Cardiac fibroblast (primary cell): ENCODE data around the gene MXD4.

Experiments used
- DNase-seq, 2 donors: peaks; one replicate each; pipeline versions ENCODE4 v3.0.0 to v3.0.0-alpha.2; 2010; ENCODE audit warnings: low read depth in 2 of 2
- H3K4me3 ChIP-seq, 2 donors: replicated peaks in 1 of 2; 1 replicate in 1 of 2; 2 replicates in 1 of 2; pipeline ENCODE4 v1.5.1; 2011; ENCODE audit warnings: low read depth in 2 of 2, low read length in 2 of 2, mild to moderate bottlenecking in 2 of 2, moderate library complexity in 1 of 2
- TF ChIP-seq, protein P1 (sequence below): IDR thresholded peaks from one replicate; pipeline ENCODE4 v1.5.1; 2011; ENCODE audit warnings: low read depth, mild to moderate bottlenecking, low read length, inconsistent platforms

The MXD4 gene

DNA sequence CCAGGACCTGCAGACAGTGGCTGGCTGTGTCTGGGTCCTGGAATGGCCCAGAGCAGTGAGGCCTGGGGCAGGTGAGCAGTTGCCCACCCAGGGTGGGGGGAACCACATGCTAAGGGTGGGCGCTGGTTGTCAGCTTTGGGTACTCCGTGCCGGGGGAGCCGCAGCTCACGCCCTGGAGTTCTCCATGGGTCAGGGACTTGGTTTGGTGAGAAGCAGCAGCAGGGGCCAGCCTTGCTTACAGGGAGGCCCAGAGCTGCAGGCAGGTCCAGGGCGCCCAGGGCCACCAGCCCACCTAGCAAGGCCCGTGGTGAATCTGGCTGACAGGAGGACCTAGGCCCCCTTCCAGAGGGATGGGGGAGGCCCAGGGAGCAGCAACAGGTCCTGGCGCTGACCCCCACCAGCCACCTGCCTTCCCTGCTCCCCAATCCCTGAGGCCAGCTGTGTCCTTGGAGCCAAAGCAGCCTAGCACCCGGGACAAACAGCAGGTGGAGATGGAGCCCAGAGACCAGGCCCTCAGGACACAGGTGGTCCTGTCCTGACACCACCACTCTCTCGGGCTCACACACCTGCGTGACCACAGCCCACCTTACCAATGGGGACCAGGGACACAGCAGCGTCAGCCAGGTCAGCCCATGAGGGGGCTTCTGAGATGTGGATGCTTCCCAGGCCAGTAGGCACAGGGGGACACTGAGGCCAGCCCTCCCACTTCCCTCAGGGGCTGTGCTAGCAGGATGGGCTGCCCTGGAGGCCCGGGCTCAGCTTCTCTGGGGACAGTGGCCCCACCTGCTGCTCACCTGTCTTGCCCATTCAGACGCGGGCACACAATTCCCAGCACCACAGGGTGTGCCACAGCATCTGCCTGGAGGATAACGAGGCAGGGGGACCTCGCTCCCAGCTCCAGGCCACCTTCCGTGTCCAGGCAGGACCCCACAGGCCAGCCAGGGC, 3.5 kb downstream of the MXD4 start:
- TF ChIP-seq, protein P1, sequence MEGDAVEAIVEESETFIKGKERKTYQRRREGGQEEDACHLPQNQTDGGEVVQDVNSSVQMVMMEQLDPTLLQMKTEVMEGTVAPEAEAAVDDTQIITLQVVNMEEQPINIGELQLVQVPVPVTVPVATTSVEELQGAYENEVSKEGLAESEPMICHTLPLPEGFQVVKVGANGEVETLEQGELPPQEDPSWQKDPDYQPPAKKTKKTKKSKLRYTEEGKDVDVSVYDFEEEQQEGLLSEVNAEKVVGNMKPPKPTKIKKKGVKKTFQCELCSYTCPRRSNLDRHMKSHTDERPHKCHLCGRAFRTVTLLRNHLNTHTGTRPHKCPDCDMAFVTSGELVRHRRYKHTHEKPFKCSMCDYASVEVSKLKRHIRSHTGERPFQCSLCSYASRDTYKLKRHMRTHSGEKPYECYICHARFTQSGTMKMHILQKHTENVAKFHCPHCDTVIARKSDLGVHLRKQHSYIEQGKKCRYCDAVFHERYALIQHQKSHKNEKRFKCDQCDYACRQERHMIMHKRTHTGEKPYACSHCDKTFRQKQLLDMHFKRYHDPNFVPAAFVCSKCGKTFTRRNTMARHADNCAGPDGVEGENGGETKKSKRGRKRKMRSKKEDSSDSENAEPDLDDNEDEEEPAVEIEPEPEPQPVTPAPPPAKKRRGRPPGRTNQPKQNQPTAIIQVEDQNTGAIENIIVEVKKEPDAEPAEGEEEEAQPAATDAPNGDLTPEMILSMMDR, result no peak
- DNase-seq, result no peak

DNA sequence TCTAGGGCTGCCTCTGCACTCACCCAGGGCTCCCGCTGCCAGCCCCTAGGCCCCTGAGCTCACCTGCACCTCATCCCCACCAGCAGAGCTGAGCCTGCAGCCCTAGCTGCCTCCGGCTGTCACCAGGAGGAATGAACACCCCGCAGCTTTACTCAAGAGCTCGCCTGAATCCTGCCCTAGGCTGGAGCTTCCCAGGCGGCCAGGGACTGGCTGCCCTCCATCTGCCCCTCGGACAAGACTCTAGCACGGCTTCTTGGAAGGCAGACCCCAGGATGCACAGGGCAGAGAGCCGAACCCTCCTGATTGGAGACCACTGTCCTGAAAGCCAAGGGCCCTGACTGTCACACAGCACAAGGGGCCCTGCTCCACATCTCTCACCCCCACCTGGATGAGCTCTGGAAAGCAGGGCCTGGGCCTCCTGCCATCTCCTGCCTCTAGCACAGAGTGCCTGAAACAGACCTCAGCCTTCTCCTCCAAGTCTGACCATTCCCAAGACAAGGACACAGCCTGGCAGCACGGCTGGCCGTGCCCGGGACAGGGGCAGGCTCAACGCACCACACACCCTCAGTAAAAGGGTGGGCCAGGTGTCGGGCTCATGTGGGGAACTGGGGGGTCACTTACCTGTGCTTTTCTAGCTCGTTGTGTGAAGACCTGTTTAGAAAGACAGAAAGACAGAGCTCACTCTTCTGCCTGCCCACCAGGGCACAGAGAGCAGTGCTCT, 4.4 kb downstream of the MXD4 start:
- TF ChIP-seq, protein P1, result no peak
- no peak for DNase-seq

More for the DNA sequence above, 3.5 kb downstream of the MXD4 start:
- H3K4me3 ChIP-seq, result peak overlapping the region in 1 of 2 donors; percentile 94

DNA sequence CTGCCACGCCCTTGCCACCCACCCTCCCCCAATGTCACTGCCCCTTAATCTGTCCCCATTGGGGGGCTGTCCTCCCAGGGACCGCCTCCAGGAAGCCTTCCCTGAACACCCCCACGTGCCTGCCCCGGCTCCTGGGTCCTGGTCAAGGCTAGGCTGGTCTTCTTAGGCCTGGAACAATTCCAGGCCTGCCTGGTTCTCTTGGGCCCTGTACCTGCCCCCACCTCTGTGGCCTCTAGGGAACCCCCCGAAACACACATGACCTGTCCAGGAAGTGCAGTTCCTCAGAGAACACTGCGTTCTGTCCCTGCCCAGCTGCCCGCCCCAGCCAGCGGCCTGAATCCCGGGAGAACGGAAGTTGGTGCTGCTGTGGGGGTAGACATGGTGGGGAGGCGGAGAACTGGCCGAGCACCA, 5.1 kb downstream of the MXD4 start:
- peak overlapping the region in 1 of 2 donors; percentile 8 for H3K4me3 ChIP-seq
- DNase-seq, result peak; percentile 42 to 66
- TF ChIP-seq, protein P1, result no peak

More for the DNA sequence above, 4.4 kb downstream of the MXD4 start:
- peak overlapping the region in 1 of 2 donors; percentile 8 for H3K4me3 ChIP-seq

DNA sequence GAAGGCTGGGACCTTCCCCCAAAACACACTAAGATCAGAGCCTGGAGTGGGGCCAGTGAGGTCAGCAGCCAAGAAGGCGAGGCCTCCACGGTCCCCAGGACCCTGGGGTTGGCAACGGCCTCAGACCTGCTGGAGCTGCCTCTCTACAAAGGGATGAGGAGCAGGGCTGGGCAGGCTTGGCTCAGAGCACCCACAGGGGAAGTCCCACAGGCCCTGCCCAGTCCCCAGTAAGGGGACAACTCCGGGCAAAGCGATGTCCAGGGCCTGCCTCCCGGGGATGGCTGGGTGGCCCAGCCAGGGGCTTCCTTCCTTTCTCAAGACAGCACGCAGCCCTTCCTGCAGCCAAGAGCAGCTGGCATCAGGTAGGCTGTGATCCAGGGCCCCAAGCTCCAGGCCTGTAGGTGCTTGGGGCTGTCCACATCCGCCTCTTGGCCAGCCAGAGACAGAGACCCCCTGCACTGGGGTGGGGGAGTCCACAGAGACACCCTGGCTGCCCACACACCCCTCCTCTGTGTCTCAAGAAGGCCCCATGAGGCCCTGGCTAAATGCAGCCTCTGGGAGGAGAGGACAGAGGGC, 5.7 kb downstream of the MXD4 start:
- TF ChIP-seq, protein P1, result no peak
- no peak overlapping the region for H3K4me3 ChIP-seq
- DNase-seq, result no peak

DNA sequence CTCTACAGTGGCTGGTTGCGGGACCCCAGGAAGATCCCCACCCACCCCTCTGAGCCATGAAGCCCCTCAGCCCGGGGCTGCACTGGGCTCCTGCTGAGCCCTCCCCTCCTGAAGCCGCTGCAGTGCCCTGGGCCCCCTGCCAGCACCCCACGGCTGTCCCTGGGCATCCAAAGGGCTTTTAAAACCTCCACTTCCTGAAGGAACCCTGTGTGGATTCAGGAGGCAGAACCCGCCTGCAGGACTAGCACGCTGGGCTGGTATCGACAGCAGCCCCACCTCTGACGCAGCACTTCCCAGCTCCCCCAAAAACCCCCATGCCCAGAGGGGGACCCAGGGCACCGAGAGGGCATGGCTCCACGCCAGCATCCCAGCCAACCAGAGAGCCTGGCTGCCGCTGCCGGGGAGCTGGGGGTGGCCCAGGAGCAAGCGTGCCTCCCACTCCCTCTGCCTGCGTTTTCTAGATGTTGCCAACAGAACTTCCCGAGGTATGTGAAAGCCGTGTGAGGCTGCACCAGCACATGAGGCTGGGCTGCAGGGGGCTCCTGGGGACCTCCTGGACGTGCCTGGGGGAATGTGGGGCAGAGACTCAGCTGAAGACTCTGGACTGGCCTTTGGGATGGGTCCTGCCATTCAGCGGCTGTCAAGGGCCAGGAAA, 6.3 kb downstream of the MXD4 start:
- peak in 1 of 2 donors; percentile 79 for DNase-seq
- TF ChIP-seq, protein P1, result no peak
- H3K4me3 ChIP-seq, result no peak overlapping the region

DNA sequence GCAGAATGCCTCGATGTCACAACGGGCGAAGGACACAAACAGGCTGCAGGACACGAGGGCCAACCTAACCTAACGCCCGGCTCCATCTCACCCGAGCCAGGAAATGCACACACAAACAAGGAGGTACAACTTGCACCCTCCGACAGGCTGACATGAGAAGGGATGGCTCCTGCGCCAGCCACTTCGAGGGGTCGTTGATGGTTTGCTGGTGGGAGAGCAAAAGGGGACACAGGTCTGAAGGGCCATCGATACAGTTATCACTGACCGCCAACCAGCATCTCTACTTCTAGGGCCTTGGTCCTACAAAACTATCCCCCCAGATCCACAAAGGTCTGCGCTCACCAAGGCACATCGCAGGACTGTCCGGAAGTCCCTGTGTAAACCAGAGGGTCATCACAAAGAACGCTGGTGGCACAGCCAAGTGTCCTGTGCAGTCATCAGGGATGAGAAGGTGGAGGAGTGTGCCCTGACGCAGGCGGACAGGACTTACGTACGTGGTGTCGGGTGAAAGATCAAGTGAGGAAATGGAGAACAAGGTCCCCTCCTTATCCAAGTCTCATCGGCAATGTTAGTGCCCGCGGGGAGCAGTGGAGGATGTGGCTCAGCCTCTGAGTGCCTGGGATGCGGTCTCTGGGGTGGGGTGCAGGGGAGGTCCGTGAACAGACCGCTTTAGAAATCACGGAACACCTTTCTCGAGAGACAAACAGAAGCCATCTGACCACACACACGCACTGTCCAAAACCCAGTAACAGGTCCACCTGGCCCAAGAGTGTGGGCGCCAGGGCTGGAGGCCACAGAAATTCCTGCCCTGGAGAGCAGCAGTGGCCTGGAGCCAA, 7.0 kb downstream of the MXD4 start:
- H3K4me3 ChIP-seq, result no peak overlapping the region
- DNase-seq, result no peak
- TF ChIP-seq, protein P1, result no peak
